ENCODE measurements around the gene ADAM33. TPM values are rescaled to one million over a fixed set of nuclear protein-coding genes. Genes with fewer than 3 reads are reported as not detected.

ADAM33 gene
- total and polyA plus RNA-seq, 2 of the 13 experiments (the other 11 are each of a cell fraction or from before 2014, with no cell fraction given), result not detected

DNA sequence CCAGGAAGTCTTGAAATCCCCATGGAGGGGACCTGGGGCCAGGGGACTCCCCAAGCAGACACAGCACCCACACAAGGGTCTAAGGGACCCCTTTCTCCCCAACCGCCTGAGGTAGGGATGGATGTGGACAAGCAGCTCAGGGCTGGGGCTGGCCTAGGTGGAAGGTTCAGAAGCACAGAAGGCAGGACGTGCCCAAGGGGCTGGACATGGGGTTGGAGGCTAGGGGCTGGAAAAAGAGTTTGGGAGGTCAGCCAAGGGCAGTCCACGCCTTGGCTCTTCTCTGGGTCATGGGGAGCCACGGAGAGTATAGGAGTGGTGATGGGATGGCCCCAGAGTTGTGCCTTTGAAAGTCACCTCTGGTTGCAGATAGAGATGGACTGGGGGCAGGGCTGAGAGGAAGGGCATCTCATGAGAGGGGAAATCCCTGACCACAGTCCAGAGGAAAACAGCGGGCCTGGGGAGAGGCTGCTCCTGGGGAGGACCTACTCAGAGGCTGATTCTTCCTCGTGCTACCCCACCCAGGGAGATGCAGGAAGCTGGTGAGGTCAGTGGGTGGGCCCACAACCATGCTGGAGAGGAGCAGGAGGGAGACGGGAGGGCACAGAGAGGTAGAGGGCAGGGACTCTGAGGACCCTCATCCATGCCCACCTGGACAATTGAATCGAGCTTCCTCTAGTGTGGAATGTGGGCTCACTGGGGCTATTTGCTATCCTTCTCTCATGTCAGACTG, 48.2 kb upstream of the ADAM33 start:
- ChIA-PET CTCF (ENCODE audit: low intra/inter-chr PET ratio, low total read pairs) (no interaction called here), POLR2A (no interaction called here)
- Histone ChIP-seq H3K27ac (ENCODE audit: extremely low read length, insufficient read depth, low read length) (no peak overlapping the region), H3K4me1 (ENCODE audit: insufficient read depth, low read length) (0 out of 2 replicates have a peak, but pooled peaks cover 5% of the 10 kb centered on the region), H3K9ac (ENCODE audit: insufficient read depth, low read depth, low read length) (no peak overlapping the region), H3K4me2 (ENCODE audit: low read depth, low read length) (no peak overlapping the region), H4K20me1 (ENCODE audit: insufficient read depth, low read length) (no peaks in the 10 kb centered on the region; the same call in 1 of the 2 replicates), H2AFZ (ENCODE audit: low read length) (no peak overlapping the region), H3K36me3 (replicated peaks in 1 of 2; ENCODE audit: control insufficient read depth in 1 of 2, insufficient read depth in 2 of 2, low read length in 2 of 2) (no peaks in the 10 kb centered on the region), H3K9me3 (ENCODE audit: low read length) (no peaks in the 10 kb centered on the region), H3K4me3 (replicated peaks in 1 of 3; ENCODE audit: insufficient read depth in 1 of 3, low read depth in 2 of 3, low read length in 3 of 3) (no peak overlapping the region), H3K27me3 (ENCODE audit: control insufficient read depth in 1 of 2, insufficient read depth in 2 of 2, low read length in 2 of 2) (peaks cover 22 to 67% of the 10 kb centered on the region in 2 experiments; a peak in 4 of 5 replicates), H3K79me2 (ENCODE audit: insufficient read depth, low read length) (no peaks in the 10 kb centered on the region)
- no peak; the same call in 1 of the 3 replicates for ATAC-seq
- no peak for DNase-seq (ENCODE audit: low spot score)
- TF ChIP-seq ZMYM4 (CRISPR knock-in tag; IDR thresholded peaks at IDR 0.05), result no peak
- no peak for TF ChIP-seq ATF7 (IDR thresholded peaks at IDR 0.05)
- no peak for TF ChIP-seq ATF7 (CRISPR knock-in tag; IDR thresholded peaks at IDR 0.05)
- no peak for TF ChIP-seq EZH2 (conservative IDR thresholded peaks at IDR 0.05; ENCODE audit: low read depth, low read length)
- TF ChIP-seq MAFF (IDR thresholded peaks at IDR 0.05; ENCODE audit: low read depth, low read length), result no peak
- TF ChIP-seq, protein P1, sequence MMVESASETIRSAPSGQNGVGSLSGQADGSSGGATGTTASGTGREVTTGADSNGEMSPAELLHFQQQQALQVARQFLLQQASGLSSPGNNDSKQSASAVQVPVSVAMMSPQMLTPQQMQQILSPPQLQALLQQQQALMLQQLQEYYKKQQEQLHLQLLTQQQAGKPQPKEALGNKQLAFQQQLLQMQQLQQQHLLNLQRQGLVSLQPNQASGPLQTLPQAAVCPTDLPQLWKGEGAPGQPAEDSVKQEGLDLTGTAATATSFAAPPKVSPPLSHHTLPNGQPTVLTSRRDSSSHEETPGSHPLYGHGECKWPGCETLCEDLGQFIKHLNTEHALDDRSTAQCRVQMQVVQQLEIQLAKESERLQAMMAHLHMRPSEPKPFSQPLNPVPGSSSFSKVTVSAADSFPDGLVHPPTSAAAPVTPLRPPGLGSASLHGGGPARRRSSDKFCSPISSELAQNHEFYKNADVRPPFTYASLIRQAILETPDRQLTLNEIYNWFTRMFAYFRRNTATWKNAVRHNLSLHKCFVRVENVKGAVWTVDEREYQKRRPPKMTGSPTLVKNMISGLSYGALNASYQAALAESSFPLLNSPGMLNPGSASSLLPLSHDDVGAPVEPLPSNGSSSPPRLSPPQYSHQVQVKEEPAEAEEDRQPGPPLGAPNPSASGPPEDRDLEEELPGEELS (CRISPR knock-in tag; IDR thresholded peaks at IDR 0.05), result no peak
- no peak for TF ChIP-seq SATB2 (CRISPR knock-in tag; IDR thresholded peaks at IDR 0.05)
- TF ChIP-seq ATF7-NPFF (CRISPR knock-in tag; IDR thresholded peaks at IDR 0.05; ENCODE audit: low read depth), result no peak
- no peak for TF ChIP-seq ZNF451 (CRISPR knock-in tag; IDR thresholded peaks at IDR 0.05)
- TF ChIP-seq SP5 (CRISPR knock-in tag; IDR thresholded peaks at IDR 0.05; ENCODE audit: borderline replicate concordance, low read depth), result no peak
- no peak for TF ChIP-seq CHD4 (IDR thresholded peaks at IDR 0.05; ENCODE audit: borderline replicate concordance, low read length)
- TF ChIP-seq ZNF605 (CRISPR knock-in tag; IDR thresholded peaks at IDR 0.05), result no peak
- TF ChIP-seq AGO1 (IDR thresholded peaks at IDR 0.05; ENCODE audit: low read depth, low read length, poor library complexity, severe bottlenecking), result no peak
- TF ChIP-seq, protein P2, sequence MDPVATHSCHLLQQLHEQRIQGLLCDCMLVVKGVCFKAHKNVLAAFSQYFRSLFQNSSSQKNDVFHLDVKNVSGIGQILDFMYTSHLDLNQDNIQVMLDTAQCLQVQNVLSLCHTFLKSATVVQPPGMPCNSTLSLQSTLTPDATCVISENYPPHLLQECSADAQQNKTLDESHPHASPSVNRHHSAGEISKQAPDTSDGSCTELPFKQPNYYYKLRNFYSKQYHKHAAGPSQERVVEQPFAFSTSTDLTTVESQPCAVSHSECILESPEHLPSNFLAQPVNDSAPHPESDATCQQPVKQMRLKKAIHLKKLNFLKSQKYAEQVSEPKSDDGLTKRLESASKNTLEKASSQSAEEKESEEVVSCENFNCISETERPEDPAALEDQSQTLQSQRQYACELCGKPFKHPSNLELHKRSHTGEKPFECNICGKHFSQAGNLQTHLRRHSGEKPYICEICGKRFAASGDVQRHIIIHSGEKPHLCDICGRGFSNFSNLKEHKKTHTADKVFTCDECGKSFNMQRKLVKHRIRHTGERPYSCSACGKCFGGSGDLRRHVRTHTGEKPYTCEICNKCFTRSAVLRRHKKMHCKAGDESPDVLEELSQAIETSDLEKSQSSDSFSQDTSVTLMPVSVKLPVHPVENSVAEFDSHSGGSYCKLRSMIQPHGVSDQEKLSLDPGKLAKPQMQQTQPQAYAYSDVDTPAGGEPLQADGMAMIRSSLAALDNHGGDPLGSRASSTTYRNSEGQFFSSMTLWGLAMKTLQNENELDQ (CRISPR knock-in tag; IDR thresholded peaks at IDR 0.05; ENCODE audit: borderline replicate concordance), result no peak
- TF ChIP-seq ARHGAP35 (CRISPR knock-in tag; IDR thresholded peaks at IDR 0.05; ENCODE audit: borderline replicate concordance), result no peak
- no peak for TF ChIP-seq SKI (IDR thresholded peaks at IDR 0.05; ENCODE audit: partially characterized antibody)
- TF ChIP-seq ATAD3A (CRISPR knock-in tag; IDR thresholded peaks at IDR 0.05), result no peak
- TF ChIP-seq U2AF1 (optimal IDR thresholded peaks at IDR 0.05; ENCODE audit: low read depth, low read length), result no peak
- TF ChIP-seq SAFB2 (CRISPR knock-in tag; IDR thresholded peaks at IDR 0.05; ENCODE audit: borderline replicate concordance, low read depth), result no peak
- no peak for TF ChIP-seq CBFB (CRISPR knock-in tag; IDR thresholded peaks at IDR 0.05)
- no peak for TF ChIP-seq CCAR2 (optimal IDR thresholded peaks at IDR 0.05; ENCODE audit: low read depth, low read length)
- BruUV-seq (replicated peaks), result no TSS peak
- intact Hi-C loops (cut with micrococcal nuclease; ENCODE audit: unreplicated experiment) (no loop called here), in situ Hi-C loops (cut with HindIII; ENCODE audit: extremely low pct_ligation_motif_present, low pct_unique_long_range_greater_than_20kb) (no loop called here)
- FAIRE-seq, result no peak
- 8% methylated on average over 8 of the region's 8 CpGs for WGBS (ENCODE audit: low lambda C conversion rate)
